HG03108 (cell line): ENCODE data around the gene TMEM95.

Experiments
- ATAC-seq: cut with Tn5 transposase; IDR thresholded peaks from one replicate; pipeline ENCODE4 v1.9.1; 2021; ENCODE audit warnings: moderate library complexity; ENCODE audit not compliant: unreplicated experiment

The TMEM95 gene, protein sequence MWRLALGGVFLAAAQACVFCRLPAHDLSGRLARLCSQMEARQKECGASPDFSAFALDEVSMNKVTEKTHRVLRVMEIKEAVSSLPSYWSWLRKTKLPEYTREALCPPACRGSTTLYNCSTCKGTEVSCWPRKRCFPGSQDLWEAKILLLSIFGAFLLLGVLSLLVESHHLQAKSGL

DNA sequence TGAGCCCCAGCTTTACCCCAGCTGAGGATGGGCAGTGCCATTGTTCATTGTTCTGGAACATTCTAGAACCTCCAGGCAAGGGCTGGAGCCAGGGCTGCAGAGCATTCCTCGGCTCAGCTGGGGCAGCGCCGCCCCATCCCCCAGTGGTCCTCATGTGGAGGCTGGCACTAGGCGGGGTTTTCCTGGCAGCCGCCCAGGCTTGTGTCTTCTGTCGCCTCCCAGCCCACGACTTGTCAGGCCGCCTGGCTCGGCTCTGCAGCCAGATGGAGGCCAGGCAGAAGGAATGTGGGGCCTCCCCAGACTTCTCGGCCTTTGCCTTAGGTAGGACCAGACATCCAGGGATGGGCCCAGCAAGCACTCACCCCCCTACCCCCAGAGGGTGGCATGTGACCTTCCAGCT is at the start of gene TMEM95:
Gene TMEM95 (plus strand): TSS at position 104 of the 400 bp plus-strand sequence. CDS start 49 bp downstream, at position 153.
- no peak for ATAC-seq

DNA sequence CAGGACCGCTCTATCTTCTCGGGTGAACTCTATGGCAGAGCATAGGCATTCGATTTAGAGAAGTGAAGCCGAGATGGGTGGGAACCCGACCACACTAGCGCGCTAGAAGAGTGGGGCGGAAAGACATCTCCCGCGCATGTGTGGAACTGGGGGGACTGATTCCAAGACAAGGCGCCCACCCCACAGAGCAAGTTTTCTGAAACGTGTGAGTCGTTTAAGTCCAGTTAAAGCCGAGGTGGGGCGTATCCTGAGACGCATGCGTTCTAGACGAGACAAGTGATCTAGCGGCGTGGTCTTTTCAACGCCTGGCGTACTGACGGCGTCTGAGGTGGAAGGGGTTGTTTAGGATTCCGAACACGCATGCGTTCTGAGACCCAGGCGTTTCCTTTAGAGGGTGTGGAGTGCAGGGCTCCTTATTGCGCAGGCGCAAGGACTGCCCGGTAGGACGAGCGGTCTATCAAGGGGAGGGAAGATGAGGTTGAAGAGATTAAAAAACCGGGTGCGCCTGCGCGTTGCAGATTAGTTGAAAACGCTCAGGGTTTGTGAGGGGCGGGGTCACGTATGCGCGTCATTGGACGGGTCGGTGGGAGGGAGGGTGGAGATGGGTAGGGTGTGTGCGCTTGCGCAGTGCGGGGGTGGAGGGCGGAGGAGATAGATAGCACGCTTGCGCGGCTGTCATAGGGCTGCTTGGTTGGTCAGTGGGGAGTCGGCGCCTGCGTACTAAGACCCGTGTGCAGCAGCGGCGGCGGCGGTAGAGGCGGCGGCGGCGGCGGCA is 47.9 kb upstream of the TMEM95 start, which contains the start of gene EIF5A:
Gene EIF5A (plus strand): TSS at position 718 of the 775 bp plus-strand sequence. CDS start 2,008 bp downstream, outside the sequence.
- peak; percentile 68 for ATAC-seq

DNA sequence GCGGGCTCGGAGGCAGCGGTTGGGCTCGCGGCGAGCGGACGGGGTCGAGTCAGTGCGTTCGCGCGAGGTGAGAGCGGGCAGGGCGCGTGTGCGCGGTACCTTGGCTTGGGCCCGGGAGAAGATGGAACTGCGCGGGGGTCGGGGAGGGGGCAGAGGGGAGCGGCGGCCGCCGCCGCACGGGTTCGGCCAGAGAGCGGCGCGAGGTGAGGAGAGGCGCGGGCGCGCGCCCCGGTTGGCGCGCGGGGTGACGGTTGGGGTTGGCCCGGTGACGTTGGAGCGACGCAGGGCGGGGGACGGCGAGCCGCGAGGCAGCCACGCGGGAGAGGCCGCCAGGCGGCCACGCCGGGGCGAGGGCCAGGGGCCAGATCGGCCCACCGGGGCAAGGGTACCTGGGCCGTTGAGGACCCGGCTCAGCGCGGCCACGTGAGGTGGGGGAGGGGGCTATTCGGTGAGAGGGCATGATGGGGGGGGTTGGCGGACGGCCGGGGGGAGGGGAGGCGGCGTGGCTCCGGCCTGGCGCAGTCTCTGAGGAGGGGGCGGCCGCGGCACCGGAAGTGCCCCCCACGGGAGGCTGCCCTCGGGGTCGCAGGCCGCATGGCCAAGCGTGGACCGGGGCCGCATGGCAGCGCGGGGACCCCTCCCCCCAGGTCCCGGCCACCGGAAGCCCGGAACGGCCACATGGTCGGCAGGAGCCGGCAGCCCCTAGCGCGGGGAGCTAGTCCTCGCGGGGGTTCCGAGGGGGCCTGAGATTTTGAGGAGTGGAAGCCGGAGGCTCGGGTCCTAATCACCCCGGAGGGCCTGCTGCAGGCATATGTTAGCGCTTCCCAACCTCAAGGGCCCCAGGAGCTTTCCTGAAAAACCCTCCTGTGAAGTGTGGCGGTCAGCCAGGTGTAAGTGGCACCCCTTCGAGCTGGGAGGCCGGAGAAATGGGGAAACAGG is 47.0 kb upstream of the TMEM95 start:
- ATAC-seq: no peak

DNA sequence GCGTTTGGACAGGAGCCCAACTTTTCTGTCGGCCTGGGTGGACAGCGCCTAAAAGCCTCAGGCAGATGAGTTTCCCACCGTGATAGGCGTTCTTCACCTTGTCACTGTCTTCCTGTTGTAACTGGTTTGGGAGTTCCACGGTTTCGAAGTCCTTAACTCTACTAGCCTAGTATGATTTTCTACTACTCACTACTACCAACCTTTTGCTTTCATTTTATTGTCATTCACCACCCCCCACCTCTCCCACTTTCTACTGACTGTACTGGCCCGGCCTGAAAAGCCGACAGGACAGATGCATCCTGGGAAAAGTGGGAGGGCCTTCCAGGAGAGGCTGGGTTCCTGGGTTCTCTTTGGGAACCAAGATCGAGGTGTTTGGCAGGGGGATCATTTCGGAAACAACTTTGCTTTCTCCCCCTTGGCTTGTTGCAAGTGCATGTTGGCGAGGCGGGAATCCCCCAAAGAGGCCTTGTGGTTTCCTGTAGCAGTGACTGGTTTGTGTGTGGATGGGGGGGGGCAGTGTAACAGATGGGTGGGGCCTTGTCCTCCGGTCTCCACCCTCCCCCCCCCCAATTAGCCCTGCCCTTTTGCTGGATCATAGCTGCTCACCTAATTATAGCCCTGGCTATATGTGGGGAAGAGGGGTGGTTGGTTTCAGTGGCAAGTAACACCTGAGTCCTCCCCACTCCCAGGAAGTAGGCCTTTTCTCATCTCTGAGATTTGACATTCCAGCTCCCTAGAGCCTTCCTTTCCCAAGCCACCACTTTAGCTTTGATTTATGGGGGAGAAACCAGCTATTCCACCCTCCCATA is 46.1 kb upstream of the TMEM95 start:
- ATAC-seq: no peak

DNA sequence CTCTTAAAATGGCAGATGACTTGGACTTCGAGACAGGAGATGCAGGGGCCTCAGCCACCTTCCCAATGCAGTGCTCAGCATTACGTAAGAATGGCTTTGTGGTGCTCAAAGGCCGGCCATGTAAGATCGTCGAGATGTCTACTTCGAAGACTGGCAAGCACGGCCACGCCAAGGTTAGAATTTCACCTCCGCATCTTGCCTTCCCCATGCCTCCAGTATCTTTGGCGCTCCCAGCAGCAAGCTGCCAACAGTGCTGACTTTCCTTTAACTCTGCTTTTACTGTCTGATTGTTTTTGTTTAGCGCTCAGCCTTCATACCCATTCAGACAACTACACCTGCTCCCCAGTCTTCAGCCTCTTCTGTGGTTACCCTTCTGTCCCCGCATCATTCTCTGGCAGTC is 45.3 kb upstream of the TMEM95 start:
- ATAC-seq: no peak

DNA sequence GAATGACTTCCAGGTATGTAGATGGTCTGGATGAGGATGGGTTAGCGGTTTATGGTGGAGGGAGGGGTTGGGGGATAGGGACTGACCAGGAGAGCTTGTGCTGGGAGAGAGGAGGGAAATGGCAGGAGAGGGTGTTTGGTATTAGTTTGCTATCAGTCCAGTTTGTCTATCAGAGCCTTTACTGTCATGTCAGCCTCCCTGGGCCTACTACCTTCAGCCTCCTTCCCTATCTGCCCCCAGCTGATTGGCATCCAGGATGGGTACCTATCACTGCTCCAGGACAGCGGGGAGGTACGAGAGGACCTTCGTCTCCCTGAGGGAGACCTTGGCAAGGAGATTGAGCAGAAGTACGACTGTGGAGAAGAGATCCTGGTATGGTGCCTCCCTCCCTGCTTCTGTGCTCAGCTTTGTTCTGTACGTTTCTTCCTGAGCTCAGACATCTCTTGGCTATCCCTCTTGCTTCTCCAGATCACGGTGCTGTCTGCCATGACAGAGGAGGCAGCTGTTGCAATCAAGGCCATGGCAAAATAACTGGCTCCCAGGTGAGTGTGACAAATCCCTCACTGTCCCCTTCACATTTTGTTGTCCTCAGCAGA is 43.7 kb upstream of the TMEM95 start:
- ATAC-seq: no peak

DNA sequence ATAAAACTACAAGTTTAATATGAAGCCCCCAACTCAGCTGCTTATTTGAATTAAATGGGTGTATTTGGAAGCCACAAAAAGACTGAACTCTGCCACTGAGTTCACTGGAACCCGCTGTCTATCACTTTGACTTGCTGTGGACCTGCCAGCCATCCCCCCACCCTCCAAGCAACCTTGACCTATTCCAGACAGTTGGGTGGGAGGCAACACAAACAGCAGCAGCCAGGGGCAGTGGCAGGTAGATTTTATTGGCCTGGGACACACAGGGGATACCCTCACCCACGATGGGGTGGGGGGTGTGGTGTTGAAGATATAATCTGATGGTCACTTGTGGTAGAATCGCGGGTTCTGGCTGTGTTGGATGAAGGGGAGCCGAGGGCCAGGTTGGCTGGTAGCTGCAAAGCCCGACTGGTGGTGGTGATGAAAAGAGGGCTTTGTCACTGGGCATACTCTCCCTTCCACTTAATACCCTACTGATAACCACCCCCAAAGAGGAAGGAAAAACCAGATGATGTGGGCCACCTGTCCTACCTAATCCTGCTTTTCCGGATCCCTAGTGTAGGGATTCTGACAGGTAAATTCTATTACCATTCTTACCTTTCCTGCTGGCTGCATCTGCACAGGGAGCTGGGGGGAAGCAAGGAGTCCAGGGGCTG is 42.4 kb upstream of the TMEM95 start:
- no peak for ATAC-seq

DNA sequence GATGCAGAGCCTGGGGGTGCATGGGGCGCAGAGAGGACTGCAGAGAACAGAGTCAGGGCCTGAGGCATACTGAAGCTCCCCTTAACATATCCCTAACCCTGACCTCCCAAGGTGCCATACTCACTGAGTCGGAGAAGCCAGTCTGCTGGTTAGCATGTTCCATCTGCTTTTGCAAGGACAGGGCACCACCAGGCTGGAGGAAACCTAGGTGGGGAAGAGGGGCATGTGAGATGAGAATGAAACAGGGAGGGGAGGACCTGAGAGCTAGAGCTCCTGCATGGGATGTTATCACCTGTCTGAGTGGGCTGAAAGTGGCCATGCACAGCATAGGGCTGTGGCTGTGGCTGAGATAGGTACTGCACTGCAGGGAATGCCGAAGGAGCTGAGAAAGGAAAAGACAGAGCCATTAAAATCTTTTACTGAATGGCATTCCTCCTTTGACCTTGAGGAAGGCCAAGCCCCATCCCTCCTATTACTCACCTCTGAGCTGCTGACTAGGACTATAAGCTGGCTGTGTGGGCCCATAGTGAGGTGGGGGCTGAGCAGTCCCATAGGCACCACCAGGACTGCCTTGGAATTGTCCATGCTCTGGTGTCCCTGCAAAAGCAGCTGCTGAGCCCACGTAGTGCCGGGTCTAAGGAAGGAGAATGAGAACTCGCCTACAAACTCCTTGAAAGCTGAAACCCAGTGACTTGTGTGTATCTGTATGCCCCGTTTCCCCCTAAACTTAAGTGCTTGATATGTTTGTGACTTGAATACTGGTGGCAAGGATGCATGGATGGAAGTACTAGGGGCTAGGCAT is 41.7 kb upstream of the TMEM95 start:
- no peak for ATAC-seq

DNA sequence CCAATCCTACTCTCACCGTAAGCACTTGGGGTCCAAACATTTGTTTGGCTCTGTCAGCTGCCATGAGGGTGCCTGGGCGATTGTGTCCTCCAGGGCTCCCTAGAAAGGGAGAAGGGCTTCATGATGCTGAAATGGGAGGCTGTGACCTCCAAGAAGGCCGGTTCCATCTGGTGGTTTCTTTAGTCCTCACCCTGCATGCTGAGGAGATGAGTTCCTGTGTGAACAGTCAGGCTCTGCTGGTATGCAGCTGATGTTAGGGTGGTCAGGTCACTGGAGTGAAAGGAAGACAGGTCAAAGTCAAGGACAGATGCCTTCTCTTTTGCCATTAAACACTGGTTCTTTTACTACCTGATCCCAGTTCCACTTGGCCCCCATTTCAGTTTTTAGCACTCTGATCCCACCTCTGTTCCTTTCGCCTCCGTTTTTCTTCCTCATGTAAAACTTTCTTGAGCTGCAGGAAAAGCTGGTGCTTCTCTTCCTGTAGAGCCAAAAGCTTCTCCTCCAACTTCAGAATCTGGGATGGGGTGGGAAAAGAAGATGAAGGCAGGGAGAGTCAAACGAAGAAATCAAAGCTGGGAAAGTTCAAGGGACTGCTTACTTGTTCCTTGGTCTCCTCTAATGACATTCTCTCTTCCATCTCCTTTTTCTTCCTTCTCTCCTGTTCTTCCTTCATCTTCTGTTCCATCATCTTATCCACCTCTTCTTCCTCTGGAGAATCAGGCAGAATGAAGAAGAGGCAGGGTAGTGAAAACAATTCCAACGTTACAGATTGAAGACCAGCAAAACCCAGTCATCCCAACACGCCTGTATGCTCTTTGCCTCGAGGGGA is 40.9 kb upstream of the TMEM95 start:
- ATAC-seq: no peak

DNA sequence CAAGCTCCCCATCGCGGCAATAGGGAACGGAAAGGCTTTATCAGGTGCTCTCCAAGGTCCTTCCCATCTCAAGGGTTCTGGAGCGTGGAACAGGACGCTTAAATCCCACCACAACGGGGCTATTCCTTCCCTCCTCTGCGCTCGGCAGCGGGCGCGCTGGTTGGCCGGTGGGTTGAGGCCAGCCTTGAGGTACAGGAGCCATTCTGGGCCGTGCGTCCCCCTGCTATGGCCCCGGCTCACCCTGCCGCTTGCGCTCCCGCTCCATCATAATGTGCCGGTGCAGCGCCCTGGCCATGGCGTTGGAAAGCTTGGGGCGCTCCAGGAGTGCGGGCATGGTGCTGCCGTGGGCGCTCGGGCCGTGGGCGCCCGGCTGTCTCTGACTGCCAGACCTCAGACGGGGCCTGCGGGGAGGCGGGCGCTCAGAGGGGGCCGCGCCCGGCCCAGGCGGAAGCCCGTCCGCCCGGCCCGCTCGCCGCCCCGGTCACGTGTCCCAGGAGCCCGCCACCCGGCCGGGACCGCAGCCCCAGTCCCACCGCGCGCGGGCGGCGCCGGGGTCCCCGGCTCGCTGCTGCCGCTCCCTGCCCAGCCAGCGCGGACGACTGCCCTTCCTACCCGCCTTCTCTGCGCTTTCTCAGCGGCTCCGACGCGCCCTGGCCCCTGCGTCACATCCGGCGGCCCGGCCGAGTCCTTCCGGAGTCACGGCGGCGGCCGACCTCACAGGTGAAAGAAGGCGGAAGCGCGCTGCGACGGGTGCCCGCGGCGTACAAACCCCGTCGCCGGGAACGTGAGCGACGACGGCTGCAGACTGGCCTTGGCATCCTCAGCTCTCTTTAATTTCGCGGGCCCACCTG is 40.0 kb upstream of the TMEM95 start, which contains the start of gene GPS2:
Gene GPS2 (minus strand): TSS at position 642 of the 851 bp plus-strand sequence. CDS start 308 bp downstream, at position 334.
- ATAC-seq: peak; percentile 63

DNA sequence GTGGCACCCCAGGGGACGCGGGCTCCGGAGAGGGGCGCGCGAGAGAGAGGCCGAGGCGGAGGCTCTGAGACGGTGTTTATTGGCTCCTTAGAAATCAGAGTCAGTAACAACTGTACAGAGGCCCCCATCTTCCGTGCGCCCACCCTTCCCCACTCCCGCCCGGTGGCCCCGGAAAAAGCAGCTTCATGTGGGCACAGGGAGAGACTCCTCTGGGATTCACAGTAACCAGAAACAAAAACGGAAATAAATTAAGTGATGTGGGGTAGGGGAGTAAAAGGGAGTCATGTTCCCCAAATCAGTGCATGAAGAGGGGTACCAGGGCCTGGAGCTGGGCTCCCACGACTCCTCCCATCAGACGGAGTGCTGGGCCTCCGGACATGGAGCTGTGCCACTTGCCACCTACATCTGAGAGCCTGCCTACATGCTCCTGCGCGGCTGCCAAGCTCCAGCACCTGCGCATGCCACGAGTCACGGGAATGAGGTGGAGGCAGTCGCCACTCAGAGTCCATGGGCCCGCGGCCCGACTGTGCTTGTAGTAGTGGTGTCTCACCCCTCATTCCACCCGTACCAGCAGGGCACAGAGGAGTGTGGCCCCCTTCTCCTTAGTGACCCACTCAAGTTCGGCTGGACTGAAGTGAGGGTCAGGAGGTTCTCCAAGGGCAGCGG is 39.3 kb upstream of the TMEM95 start:
- ATAC-seq: no peak

DNA sequence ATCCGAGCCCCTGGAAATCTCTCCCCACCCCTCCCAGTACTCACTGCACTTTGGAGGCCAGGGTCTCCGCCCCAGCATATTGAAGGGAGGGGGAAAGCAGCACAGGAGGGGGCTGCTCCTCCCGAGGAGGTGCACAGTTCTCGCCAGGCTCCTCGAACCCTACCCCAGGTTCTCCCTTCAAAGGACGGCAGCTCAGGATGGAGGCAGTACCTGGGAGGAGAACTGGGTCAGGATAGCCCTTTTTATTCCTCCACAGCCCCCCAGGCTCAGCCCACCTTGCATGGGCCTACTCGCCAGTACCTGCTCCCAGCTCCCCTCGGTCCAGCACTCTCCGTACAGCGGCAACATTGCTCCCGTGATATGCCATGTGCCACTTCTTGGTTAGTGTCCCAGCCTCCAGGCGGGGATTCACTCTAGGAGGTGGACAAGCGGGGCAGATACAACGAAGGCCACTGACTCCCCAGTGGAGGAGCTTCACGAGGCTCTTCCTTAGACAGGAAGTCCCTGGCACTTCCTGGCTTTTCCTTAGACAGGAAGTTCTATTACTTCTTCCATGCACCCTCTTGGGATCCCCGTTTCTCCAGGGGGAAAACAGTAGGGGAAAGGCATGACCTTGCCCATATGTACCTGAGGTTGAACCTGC is 37.7 kb upstream of the TMEM95 start:
- ATAC-seq: no peak

DNA sequence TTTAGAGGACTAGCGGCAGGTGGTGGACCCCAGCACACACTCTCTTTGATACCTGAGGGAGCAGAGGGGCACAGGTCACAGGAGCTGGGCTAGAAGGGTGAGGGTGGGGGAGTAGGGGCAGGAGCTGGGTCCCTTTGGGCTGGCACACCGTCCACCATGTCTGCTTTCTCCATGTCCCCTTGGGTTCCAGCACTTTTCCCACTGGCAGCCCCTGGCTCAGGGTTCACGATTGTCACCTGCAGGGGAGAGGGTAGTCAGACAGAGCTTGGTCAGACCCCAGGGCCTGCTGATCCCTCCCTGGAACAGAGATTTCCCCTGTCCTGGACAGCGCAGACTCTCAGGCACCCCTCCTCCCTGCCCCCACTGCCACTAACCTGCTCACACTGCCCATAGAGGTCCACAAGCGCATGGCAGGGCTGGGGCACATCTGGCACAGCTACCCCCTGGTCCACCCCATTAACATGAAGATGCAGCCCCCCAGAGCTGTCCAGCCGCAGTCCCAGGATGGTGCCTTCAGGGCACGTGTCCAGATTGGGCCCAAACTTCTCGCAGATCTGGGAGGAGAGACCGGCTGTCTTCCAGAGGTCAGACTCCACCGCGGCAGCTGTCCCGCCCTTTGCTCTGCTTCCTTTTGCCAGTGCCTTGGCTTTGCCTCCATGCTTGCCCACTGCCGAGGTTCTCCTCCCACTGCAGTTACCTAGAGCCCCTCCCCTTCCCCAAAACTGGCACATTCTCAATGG is 36.7 kb upstream of the TMEM95 start:
- no peak for ATAC-seq

DNA sequence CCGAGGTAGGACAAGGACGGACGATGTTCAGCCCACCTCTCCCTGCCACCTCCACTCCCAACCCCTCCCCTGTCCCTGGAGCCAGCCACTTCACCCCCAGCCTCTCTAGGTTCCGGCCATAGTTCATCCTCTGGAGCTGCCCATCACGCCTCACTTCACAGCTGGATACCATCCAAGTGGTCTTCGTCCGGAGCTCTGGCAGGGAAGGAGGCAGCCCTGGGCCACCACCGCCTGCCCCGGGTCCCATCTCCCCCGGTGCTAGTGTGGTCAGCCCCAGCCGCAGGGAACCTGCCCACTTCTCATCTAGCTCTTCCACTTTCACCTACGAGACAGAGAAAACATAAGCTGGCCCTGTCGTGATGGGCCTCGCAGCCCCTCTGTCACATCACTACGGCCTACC is 33.5 kb upstream of the TMEM95 start:
- no peak for ATAC-seq

DNA sequence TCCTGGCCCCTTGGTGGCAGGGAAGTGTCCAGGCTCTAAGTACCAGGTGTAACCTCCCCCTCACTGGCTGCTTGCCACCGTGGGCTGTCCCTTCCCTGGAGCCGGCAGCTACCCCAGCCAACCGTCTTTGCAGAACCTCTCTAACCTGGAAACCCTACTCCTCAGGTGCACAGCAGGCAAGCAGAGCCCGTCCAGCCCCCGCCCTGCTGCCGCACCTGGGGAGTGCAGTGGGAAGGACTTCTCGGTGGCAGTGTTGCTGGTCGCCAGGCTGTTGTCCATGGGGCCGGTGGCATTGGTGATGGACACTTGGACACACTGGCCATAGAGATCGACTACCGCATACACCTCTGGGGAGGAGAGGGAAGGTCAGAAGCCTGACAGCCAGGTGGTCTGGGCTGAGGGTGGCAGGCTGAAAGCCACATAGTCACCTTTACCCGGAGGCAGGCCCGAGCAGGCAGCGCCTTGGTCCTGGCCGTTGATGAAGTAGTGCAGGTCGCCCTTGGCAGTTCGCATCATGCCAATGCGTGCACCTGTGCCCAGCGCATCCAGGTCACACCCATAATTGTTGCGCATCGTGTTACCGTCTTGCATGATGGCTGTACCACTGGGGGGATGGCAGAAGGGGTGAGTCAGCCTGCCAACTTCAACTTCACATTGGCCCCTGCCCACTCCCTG is 32.3 kb upstream of the TMEM95 start:
- ATAC-seq: no peak
